RKO (cell line): Measurements from ENCODE around the gene FZD10.

Source experiments
- DNase-seq: peaks from one replicate; pipeline ENCODE4 v3.0.0-alpha.2; 2016; ENCODE audit warnings: low spot score

Gene FZD10

GRCh38 chr12:130131801-130132200 lies 30.5 kb upstream of the FZD10 start:
- DNase-seq = no peak

- no peak for DNase-seq
These were observed 29.3 kb upstream of the FZD10 start for GRCh38 chr12:130132831-130133511.

DNA sequence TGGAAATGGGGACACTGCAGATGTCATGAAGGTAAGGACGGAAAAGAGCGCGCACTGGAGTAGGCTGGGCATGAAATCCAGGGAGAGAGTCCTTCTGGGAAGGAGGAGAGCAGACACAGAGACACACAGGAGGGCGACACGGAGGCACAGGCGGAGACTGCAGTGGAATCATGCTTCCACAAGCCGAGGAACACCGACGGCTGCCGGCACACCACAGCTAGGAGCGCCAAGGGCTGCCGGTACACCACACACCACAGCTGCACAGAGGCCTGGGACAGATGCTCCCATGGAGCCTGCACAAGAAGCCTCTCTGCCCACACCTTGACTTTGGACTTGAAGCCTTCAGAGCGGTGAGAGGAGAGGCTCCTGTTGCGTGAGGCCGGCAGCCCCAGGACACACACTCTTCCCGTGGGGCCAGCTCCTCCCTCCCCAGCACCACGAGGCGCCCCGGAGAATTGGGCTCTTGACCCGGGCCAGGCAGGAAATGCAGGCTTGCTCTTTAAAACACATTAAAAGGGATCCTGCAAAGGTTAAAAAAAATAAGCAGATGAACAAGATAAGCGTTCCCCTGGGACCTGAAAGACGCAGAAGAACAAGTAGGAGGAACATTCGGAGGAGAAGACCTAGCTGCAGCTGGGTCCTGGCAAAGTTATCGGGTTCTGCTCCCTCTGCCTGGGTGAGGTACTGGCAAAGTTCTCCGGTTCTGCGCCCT lies 28.3 kb upstream of the FZD10 start:
- no peak for DNase-seq

GRCh38 chr12:130134563-130134915 lies 27.7 kb upstream of the FZD10 start:
- no peak for DNase-seq

DNA sequence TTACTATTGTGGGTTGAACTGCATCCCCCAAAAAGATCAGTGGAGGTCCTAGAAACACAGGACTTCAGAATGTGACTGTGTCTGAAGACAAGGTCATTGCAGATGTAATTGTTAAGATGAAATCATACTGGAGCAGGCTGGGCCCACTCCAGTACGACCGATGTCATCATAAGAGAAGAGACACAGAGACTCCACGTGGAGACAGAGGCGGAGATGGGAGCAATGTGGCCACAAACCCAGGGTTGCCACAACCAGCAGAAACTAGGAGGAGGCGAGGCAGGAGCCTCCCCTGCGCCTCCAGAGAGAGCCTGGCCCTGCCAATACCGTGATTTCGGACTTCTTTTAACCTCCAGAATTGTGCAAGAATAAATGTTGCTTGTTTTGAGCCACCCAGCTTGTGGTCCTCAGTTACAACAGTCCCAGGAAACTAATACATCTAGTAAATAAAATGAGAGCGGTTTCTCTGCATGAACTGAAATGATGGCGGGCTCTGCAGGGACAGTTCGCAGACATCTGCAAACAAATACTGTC lies 25.7 kb upstream of the FZD10 start:
- DNase-seq = no peak

- DNase-seq = no peak
These were observed 24.9 kb upstream of the FZD10 start for GRCh38 chr12:130137040-130138018.

GRCh38 chr12:130138478-130138877 lies 23.8 kb upstream of the FZD10 start:
- no peak for DNase-seq

- no peak for DNase-seq
These were observed 22.5 kb upstream of the FZD10 start for GRCh38 chr12:130139567-130140421.

DNA sequence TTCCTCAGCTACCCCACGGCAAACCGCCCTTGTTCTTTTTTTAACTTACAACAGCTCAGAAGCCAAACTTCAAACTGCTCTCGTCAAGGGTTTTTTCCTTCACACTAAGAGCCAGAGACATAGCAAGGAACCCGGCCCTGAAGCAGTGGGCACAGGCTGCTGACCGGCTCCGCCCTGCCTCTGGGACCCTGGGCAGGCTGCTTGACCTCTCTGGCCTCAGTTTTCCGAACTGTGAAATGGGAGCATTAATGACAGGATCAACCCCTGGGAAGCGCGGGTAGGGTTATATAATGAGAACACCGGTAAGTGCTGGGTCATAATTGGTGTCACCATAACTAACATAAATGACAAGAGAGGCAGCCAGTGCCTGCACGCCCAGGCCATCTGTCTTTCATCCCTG lies 21.2 kb upstream of the FZD10 start:
- no peak for DNase-seq

DNA sequence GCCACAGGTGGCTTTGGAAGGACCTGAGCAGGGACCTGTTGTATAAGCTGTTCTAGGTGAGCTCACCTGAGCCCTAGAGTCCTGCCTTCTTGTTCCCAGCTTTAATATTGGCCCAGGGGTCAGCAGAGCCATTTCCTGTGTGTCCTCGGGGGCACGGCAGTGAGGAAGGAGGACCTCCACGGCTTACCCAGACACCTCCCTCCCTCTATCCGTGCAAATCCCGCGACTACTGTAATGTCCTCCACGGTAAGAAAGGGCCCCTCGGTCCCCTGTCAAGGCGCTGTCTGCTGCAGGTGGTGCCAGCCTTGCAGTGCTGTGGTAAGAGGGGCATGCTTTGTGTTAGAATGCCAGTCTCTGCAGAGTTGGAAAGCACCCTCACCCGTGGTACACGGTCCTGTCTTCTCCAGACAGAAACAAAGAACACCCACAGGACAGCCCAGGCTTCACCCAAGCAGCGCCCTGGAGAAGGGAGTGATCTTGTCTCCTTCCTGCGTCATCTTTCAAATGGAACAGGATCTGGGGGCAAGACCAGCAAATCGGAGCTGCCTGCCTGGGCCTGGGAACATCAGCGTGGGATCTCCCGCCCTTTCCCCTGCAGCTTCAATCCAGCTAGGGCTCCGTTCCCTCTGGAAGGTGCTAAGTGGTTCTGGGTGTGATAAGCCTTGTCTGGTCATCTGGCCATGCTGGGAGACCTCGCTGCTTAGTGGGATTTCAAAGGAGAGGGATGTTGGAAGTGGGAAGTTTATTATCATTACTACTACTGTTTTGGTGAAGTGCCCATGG lies 20.2 kb upstream of the FZD10 start:
- DNase-seq = no peak

- no peak for DNase-seq
These were observed 19.5 kb upstream of the FZD10 start for GRCh38 chr12:130142736-130143135.

DNA sequence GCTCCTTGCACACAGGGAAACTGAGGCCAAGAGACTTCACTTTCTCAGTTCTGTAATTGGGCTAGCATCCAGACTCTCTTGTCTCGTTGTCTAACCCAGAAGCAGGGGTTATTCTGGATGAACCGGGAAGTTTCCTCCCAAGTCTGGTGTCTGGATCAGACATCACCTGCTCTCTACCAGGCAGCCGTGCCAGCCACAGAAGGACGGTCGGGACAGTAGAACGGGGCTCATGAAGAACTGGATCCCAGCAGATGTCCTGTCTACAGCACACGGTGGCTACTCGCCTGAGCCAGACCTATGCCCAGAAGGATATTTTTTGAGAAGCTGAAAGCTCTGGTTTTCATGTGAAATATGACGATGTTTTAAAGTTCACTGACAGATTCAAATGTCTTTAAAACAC lies 19.1 kb upstream of the FZD10 start:
- DNase-seq = no peak

- no peak for DNase-seq
These were observed 18.0 kb upstream of the FZD10 start for GRCh38 chr12:130144256-130144655.

- DNase-seq = peak; percentile 18
These were observed 16.5 kb upstream of the FZD10 start for GRCh38 chr12:130145731-130146130.

GRCh38 chr12:130146176-130146931 lies 15.9 kb upstream of the FZD10 start:
- DNase-seq = no peak

- DNase-seq = no peak
These were observed 14.2 kb upstream of the FZD10 start for GRCh38 chr12:130147875-130148596.

DNA sequence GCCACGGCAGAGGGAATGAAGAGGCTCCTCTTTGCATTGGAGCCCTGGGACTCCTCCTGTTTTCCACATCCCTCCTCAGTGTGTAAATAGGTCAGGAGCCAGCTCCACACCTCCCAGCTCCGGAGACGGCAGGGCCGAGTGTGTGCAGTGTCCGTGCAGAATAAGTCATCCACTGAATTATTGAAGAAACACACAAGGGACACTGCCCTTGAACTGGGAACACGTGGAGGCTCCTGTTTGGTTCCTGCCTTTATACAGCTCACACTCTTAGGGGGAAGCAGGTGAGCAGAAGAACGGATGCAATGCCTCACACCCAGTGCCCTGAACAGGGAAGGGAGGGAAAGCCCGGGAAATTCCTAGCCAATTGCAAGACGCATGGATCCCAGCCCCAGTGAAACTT lies 10.4 kb upstream of the FZD10 start:
- no peak for DNase-seq

DNA sequence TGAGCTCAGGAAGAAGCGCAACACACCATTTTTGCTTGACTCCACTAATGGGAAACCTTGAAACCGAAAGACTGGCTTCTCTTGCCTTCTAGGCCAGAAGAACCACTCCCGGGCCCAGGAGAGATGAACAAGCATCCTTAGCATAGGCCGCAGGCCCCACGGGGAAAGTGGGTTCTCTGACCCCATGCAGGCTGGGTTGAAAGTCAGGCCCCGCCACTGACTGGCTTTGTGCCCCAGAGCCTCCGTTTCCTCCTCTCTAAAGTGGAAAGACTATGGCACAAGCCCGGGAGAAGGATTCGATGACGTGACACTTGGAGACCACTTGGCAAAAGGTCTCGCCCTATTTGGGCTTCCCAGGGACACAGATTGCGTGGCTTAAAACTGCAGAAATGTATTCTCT lies 9.9 kb upstream of the FZD10 start:
- DNase-seq = no peak

DNA sequence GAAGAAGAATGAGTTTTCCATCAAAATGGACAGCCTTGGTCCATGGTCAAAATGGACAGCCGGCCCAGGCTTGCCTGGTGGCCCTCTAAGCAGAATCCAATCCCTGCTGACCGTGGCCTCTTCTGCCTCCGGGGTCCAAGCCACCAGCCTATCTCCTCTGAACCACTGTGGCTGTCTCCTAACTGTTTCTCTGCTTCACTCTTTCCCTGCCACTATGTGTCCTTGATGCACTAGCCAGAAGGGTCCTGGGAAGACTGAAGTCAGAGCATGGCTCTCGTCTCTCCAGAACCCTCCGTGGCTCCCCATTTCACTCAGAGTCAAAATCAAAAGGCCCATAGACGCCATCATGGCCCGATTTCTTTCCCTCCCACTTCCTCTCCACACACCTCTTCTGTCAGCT lies 8.5 kb upstream of the FZD10 start:
- no peak for DNase-seq
